SK-N-SH (cell line): ENCODE data around the gene TNFSF13.

ENCODE experiments used
- POLR2AphosphoS5 ChIP-seq: IDR thresholded peaks from 2 replicates; pipeline ENCODE4 v1.6.1; 2012; ENCODE audit warnings: low read depth, low read length
- RAD21 ChIP-seq: IDR thresholded peaks from 2 replicates; pipeline ENCODE4 v1.6.1; 2012; ENCODE audit warnings: mild to moderate bottlenecking, low read length
- SMC3 ChIP-seq: IDR thresholded peaks from 2 replicates; pipeline ENCODE4 v1.6.1; 2012; ENCODE audit warnings: low read depth, low read length, improper control_type of control experiment
- TAF1 ChIP-seq: IDR thresholded peaks from 2 replicates; pipeline ENCODE4 v1.6.1; 2012; ENCODE audit warnings: low read depth, mild to moderate bottlenecking, low read length, moderate library complexity, borderline replicate concordance
- TF ChIP-seq, protein P1 (sequence below): fragments of 150-350 bp; IDR thresholded peaks from 2 replicates; pipeline ENCODE4 v1.6.1; 2016; ENCODE audit warnings: mild to moderate bottlenecking, low read depth, low read length
- TF ChIP-seq, protein P2 (sequence below): fragments of 200-600 bp; sonication (generic); IDR thresholded peaks from 2 replicates; pipeline ENCODE4 v1.6.1; 2017; ENCODE audit warnings: antibody characterized with exemption, mild to moderate bottlenecking, moderate library complexity

DNA sequence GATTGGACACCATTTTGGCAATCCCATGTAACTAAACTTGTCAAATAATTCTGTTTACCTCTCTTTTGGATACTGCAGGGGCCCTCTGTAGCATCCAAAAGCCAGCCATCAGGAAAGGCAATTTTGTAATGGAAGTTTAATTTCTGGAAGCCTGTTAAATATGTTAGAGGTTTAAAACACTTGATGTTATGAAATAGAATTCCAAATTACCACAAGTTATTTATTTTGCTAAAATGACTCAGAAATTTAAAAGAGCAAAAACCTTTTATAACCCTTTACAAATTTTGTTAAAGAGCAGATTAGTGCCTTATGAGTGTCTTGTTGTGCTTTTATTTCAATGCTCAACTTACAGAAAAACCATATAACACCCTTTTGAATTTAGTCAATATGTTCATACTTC lies 29.7 kb upstream of the TNFSF13 start:
- TF ChIP-seq SMC3: no peak
- TF ChIP-seq, protein P1, sequence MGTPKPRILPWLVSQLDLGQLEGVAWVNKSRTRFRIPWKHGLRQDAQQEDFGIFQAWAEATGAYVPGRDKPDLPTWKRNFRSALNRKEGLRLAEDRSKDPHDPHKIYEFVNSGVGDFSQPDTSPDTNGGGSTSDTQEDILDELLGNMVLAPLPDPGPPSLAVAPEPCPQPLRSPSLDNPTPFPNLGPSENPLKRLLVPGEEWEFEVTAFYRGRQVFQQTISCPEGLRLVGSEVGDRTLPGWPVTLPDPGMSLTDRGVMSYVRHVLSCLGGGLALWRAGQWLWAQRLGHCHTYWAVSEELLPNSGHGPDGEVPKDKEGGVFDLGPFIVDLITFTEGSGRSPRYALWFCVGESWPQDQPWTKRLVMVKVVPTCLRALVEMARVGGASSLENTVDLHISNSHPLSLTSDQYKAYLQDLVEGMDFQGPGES: no peak
- no peak for TF ChIP-seq RAD21
- no peak for TF ChIP-seq TAF1
- TF ChIP-seq POLR2AphosphoS5: no peak
- TF ChIP-seq, protein P2, sequence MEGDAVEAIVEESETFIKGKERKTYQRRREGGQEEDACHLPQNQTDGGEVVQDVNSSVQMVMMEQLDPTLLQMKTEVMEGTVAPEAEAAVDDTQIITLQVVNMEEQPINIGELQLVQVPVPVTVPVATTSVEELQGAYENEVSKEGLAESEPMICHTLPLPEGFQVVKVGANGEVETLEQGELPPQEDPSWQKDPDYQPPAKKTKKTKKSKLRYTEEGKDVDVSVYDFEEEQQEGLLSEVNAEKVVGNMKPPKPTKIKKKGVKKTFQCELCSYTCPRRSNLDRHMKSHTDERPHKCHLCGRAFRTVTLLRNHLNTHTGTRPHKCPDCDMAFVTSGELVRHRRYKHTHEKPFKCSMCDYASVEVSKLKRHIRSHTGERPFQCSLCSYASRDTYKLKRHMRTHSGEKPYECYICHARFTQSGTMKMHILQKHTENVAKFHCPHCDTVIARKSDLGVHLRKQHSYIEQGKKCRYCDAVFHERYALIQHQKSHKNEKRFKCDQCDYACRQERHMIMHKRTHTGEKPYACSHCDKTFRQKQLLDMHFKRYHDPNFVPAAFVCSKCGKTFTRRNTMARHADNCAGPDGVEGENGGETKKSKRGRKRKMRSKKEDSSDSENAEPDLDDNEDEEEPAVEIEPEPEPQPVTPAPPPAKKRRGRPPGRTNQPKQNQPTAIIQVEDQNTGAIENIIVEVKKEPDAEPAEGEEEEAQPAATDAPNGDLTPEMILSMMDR: no peak
